Activated naive CD4-positive, alpha-beta T cell treated with anti-CD3 and anti-CD28 coated beads for 36 hours (primary cell): ENCODE measurements around the gene ZFYVE21. TPM values are rescaled to one million over a fixed set of nuclear protein-coding genes. Genes with fewer than 3 reads are reported as not detected.

Experiments
- CTCF ChIA-PET: fragments of 350-600 bp; sonication (Branson Sonifier 250); formaldehyde crosslinking; loops from one replicate; lab custom pipeline; 2021; ENCODE audit warnings: antibody characterized with exemption; lab: Charles Lee
- DNase-seq: peaks from one replicate; pipeline ENCODE4 v3.0.0-alpha.2; 2020
- H3K27ac Mint-ChIP-seq: one replicate; pipeline ENCODE4 v1.8.0; 2021; ENCODE audit warnings: mild to moderate bottlenecking, mixed read lengths
- H3K27me3 Mint-ChIP-seq: one replicate; pipeline ENCODE4 v1.8.0; 2021; ENCODE audit warnings: low read depth, mixed read lengths
- H3K36me3 Mint-ChIP-seq: one replicate; pipeline ENCODE4 v1.8.0; 2021; ENCODE audit warnings: low read depth, mixed read lengths
- H3K4me1 Mint-ChIP-seq: one replicate; pipeline ENCODE4 v1.8.0; 2021; ENCODE audit warnings: low read depth, mixed read lengths
- H3K4me3 Mint-ChIP-seq: one replicate; pipeline ENCODE4 v1.8.0; 2021; ENCODE audit warnings: mild to moderate bottlenecking, moderate library complexity, mixed read lengths
- H3K9me3 Mint-ChIP-seq: one replicate; pipeline ENCODE4 v1.8.0; 2021; ENCODE audit warnings: mixed read lengths
- intact Hi-C: fragments of 100-400 bp; cut with micrococcal nuclease; formaldehyde crosslinking; loops from one replicate; pipeline ENCODE4 v1.15.1; 2023
- total RNA-seq, 2 experiments: library from RNA; stranded (reverse); gene quantifications; one replicate each; pipeline ENCODE4 v1.2.3, GENCODE V29; 2021

The ZFYVE21 gene
- total RNA-seq, 2 experiments from 2014 or later: 9.1 to 10.4 TPM

DNA sequence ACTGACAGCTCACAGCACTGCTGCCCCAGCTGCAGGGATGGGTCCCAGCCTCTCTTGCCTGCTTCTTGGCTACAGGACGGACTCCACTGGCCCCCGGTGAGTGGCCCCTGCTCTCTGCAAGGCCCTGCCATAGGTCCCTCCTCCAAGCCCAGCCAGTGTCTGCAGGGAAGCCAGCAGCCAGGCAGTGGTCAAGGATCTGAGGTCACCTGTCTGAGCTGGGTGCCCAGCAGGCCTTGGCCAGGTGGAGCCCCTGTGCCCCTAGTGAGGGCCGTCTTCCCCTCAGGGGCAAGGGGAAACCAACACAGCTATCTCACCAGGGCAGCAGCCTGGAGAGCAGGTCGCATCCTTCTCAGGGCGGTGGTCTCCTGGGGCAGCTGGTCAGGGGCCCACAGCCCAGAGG, 13.5 kb upstream of the ZFYVE21 start:
- CTCF ChIA-PET: no interaction called here
- Mint-ChIP-seq H3K4me3 (no peak overlapping the region), H3K27me3 (no peaks in the 10 kb centered on the region), H3K27ac (no peak overlapping the region), H3K9me3 (no peaks in the 10 kb centered on the region), H3K36me3 (peaks cover 13% of the 10 kb centered on the region), H3K4me1 (no peaks in the 10 kb centered on the region)
- DNase-seq: no peak
- intact Hi-C loops: loop anchor here (10.0 kb wide), 1 partner anchor 1603 kb away; the partner anchor contains the start of gene BRF1

DNA sequence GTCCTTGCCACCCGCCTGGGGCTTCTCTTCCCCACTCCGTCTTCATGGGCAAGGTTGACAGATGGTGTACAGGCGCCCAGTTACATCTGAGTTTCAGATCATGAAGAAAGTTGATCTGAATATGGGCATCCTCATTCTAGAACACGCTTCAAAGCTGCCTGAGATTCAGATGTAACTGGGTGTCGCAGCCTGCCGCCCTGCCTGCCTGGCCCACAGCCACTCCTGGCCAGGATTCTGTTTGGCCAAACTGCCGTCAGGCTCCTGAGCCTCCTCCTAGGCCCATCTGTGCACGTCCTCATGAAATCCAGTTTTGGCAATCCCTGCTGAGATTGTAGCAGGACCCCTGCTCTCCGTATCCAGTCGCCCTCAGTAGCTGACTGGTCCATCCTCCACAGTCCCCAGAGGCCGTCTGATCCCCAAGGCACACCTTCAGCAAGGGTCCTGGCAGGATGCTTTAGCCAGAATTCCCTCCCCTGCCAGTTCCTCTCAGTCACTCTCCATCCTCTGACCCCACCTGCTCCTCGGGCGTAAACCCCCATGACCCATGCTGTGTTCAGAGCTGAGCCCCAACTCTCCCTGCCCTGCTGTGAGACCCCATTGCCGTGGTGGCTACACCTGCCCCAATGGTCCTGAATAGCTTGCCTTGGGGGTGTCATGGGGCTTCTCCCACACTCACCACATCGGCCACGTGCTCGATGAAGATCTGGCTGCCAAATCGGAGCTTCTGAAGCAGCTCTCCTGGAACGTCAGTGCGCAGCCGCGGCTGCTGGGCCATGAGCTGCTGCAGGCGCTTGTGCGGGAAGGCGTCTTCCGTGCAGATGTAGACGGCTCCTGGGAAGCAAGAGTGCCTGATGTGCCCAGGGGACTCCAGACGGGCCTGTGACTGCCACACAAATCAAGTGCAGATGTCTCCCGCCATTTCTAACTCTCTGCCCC, 12.8 kb upstream of the ZFYVE21 start:
- H3K36me3 Mint-ChIP-seq: peaks cover 13% of the 10 kb centered on the region
- intact Hi-C loops: loop anchor here (10.0 kb wide), 1 partner anchor 1602 kb away; the partner anchor contains the start of gene BRF1
- CTCF ChIA-PET: no interaction called here
- no peaks in the 10 kb centered on the region for H3K9me3 Mint-ChIP-seq
- H3K4me3 Mint-ChIP-seq: no peak overlapping the region
- no peaks in the 10 kb centered on the region for H3K4me1 Mint-ChIP-seq
- no peak for DNase-seq
- H3K27ac Mint-ChIP-seq: peak overlapping the region; percentile 65
- no peaks in the 10 kb centered on the region for H3K27me3 Mint-ChIP-seq

DNA sequence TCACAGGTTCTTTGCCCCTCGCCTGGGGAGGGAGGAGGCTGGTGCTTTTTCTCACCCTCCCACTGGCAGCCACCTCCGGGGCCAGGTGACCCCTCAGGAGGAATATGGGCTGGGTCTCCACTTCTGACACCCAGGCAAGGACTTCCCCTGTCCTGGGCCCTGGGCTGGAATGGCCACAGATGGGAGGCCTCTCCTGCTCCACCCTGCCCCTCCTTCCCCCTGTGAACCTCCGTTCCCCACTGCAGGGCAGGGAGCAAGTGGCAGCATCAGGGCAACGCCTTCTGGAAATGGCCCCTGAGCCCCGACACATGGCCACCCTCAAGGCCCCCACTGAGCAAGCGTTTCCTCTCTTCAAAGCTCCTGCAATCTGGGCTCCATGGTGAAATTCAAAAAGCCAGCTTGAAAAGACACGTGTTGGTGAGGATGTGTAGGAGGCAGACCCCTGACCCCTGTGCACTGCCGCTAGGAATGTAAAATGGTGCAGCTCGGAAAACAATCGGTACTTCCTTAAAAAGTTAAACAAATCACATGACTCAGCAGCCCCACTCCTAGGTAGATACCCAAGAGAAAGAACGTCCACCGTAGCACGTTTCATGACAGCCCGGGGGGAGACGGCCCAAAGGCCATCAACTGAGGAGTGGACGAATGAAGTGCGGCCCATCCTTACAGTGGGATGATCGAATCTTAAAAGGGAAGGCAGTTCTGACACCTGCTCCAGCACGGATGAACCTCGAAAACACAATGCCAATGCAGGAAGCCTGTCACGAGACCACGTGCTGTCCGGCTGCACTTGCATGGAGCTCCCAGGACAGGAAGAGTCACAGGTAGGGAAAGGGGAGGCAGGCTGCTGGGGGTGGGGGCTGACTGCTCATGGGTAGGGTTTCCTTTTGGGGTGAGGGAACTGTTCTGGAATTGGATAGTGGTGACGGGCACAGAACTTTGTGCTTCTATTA, 11.9 kb upstream of the ZFYVE21 start:
- H3K4me3 Mint-ChIP-seq: no peak overlapping the region
- intact Hi-C loops: loop anchor here (10.0 kb wide), 1 partner anchor 1601 kb away; the partner anchor contains the start of gene BRF1
- no peaks in the 10 kb centered on the region for H3K9me3 Mint-ChIP-seq
- CTCF ChIA-PET: no interaction called here
- H3K27ac Mint-ChIP-seq: peak overlapping the region; percentile 65
- no peak for DNase-seq
- H3K36me3 Mint-ChIP-seq: peaks cover 17% of the 10 kb centered on the region
- H3K27me3 Mint-ChIP-seq: no peaks in the 10 kb centered on the region
- no peaks in the 10 kb centered on the region for H3K4me1 Mint-ChIP-seq

DNA sequence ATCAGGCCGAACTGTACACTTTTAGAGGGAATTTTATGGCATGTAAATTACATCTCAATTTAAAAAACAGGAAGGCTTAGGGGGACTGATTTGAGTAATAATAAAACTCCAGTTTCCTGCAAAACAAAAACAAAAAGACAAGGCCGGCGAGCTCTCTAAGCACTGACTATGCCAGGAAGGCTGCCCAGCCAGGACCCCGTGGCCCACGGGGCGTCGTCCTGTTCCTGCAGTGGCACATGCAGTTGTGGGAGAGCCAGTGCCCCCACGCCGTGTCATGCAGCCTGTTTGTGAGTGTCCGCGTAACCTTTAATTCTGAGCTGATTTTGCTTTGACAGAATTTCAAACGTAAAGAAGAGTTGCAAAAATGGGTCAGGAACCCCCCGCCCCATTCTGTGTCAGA, 10.9 kb upstream of the ZFYVE21 start:
- Mint-ChIP-seq H3K36me3 (peaks cover 17% of the 10 kb centered on the region), H3K27me3 (no peaks in the 10 kb centered on the region), H3K27ac (peak overlapping the region; percentile 58), H3K4me3 (no peak overlapping the region), H3K4me1 (no peaks in the 10 kb centered on the region), H3K9me3 (no peaks in the 10 kb centered on the region)
- intact Hi-C loops: loop anchor here (10.0 kb wide), 1 partner anchor 1600 kb away; the partner anchor contains the start of gene BRF1
- CTCF ChIA-PET: no interaction called here
- DNase-seq: no peak

DNA sequence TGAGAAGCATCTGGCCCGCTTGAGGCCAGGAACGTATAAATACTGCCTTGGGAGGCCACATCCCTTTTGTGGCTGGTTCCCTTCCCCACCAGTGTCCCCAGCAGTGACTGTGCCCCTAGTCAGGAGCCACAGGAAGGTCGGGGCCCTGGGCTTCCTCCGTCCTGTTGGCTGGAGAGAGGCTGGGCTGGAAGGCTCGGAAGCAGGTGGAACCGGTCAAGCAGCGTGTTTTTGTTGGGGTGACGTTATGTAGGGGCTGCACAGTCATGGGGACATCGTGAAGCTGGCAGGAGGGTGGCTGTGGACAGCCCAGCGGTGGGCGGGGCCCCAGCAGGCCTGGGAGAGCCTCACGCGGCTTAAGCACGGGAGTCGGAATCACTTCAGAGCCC, 10.5 kb upstream of the ZFYVE21 start:
- H3K27me3 Mint-ChIP-seq: no peaks in the 10 kb centered on the region
- intact Hi-C loops: loop anchor here (10.0 kb wide), 1 partner anchor 1600 kb away; the partner anchor contains the start of gene BRF1
- no peak for DNase-seq
- CTCF ChIA-PET: no interaction called here
- no peaks in the 10 kb centered on the region for H3K4me1 Mint-ChIP-seq
- no peaks in the 10 kb centered on the region for H3K9me3 Mint-ChIP-seq
- peaks cover 17% of the 10 kb centered on the region for H3K36me3 Mint-ChIP-seq
- H3K27ac Mint-ChIP-seq: peak overlapping the region; percentile 58
- H3K4me3 Mint-ChIP-seq: no peak overlapping the region

DNA sequence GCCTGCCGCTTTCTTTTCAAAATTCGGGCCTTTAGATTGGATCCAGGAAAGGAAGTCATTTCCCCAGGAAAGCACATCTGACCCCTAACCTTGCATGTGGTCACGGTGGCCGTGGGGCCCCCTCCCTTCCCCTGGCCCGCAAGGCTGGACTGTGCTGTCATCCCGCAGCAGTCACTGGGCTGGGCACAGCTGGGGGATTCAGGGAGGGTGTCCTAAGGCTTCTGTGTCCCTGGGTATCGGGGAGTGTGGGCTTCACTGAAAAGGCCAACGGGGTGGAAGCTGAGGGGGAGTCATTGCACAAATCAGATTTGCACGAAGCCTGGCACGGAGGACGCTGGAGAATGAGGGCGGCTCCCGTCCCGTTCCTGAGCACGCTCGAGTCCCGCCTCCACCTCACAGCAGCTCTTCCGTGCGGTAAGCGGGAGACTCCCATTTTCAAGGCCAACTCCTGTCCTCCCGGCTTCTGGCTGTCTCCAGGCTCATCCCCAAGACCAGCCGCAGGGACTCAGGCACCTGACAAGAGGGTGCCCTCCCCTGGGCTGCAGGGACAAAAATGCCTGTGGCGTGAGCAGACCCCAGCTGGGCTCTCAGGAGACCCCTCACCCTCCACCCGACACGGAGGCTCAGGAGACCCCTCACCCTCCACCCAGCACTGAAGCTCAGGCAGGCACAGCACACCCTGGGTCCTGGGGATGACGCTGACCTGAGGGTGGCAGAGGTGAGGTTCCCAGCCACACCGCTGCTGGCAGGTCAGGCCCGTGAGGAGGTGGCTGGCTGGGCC, 9.9 kb upstream of the ZFYVE21 start:
- Mint-ChIP-seq H3K36me3 (peaks cover 17% of the 10 kb centered on the region), H3K4me3 (no peak overlapping the region), H3K27ac (no peak overlapping the region), H3K9me3 (no peaks in the 10 kb centered on the region), H3K27me3 (no peaks in the 10 kb centered on the region), H3K4me1 (peaks cover under 1% of the 10 kb centered on the region)
- intact Hi-C loops: loop anchor here (10.0 kb wide), 1 partner anchor 1599 kb away; the partner anchor contains the start of gene BRF1
- CTCF ChIA-PET: no interaction called here
- no peak for DNase-seq

DNA sequence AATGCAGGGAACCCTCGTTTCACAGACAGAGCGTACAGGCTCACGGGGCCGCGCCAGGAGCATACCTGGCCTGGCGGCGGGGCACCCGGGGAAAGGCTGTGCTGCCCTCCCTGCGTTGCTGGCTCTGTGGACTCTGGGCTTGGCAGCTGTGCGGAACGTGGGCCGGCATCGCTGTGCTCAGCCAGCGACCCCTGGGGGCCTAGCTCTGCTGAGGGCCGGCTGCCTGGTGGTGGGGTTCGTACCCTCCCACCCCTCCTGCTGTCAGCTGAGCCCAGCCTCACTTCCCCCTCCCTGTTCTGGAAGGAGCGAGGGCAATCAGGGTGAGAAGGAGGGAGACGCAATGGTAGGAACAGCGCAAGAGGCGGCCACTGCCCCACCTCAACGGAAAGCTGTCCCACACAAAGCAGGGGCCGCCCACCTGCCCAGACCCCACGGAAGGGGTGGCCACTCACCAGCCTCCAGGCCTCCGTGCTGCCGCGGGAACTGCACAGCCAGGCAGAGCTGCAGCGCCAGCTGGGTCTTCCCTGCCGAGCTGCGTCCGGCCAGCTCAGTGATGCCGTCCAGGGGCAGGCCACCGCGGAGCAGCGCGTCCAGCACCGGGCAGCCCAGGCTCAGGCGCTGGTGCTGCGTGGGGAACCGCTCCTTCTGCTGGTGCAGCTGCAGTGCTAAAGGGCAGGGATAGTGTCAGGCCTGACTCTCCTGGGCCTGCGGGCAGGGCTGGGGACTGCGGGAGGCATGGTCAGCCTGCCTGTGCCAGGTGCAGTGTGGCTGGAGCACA, 8.9 kb upstream of the ZFYVE21 start:
- H3K27me3 Mint-ChIP-seq: no peaks in the 10 kb centered on the region
- DNase-seq: no peak
- H3K4me3 Mint-ChIP-seq: no peak overlapping the region
- CTCF ChIA-PET: no interaction called here
- H3K4me1 Mint-ChIP-seq: peaks cover 4% of the 10 kb centered on the region
- intact Hi-C loops: loop anchor here (10.0 kb wide), 1 partner anchor 1598 kb away; the partner anchor contains the start of gene BRF1
- H3K27ac Mint-ChIP-seq: no peak overlapping the region
- peaks cover 21% of the 10 kb centered on the region for H3K36me3 Mint-ChIP-seq
- H3K9me3 Mint-ChIP-seq: no peaks in the 10 kb centered on the region

DNA sequence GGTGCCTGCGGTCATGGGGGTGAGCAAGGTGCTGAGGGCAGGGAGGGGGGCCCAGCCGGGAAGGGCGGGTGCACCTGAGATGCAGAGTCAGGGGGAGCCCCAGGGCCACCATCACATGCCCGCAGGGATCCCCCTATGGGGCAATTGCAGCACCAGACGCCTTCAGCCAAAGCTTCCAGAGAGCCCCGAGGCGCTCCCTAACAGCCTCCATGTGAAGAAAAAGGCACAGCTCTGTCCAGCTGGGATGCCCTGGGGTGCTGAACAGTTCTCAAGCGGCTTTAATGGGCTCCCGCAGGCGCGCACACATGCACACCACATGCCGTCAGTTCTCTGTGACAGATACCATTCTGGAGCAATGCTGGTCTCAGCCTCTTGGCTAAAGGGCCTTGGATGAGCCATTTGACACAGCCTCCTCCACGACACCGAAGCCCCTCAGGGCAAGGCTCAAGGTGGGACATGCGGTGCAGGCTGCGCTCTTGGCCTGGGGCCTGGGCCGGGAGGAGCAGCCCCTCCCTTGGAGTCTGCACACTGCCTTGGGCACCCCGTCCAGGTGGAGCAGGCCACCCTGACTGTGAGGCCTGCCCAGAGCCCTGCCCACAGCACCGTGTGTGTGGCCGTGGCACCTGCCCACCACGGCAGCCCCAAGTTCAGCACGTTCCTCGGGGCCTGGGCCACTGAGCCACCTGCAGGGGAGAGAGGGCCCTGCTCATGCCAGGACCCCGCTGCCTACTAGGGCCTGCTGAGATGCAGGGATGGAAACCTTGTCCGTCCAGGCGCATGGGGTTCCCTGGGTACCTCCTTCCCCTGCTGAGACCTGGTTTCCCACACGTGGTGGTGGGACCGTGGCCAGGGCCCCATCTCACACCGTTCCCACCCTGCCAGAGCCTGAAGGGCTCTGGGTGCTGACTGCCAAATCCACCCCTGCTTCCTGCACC, 8.0 kb upstream of the ZFYVE21 start:
- Mint-ChIP-seq H3K4me3 (no peak overlapping the region), H3K27ac (no peak overlapping the region), H3K9me3 (no peaks in the 10 kb centered on the region), H3K36me3 (peaks cover 17% of the 10 kb centered on the region), H3K4me1 (peaks cover 7% of the 10 kb centered on the region), H3K27me3 (no peaks in the 10 kb centered on the region)
- CTCF ChIA-PET: no interaction called here
- intact Hi-C loops: loop anchor here (10.0 kb wide), 1 partner anchor 1597 kb away; the partner anchor contains the start of gene BRF1
- no peak for DNase-seq

DNA sequence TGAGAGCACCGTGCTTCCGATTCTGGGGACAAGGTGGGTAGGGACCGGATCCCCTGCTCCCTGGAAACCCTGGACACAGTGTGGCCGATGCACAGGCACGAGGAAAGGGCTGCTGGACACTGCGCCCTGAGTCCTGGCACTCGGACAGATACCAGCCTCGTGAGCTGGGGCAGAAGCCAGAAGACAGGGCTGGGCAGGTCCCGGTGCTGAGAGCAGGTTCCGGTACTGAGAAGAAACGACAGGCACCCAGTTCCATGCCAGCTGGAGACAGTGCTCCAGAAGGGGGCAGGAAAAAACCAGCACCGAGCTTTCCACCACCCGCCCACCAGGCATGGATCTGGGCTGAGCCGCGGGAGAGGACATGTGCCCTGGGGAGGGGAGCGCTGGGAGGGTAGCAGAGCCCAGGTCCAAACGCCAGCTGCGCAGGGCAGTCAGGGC, 6.8 kb upstream of the ZFYVE21 start:
- no peaks in the 10 kb centered on the region for H3K27me3 Mint-ChIP-seq
- peaks cover 21% of the 10 kb centered on the region for H3K36me3 Mint-ChIP-seq
- DNase-seq: no peak
- intact Hi-C loops: loop anchor here (10.0 kb wide), 1 partner anchor 1596 kb away; the partner anchor contains the start of gene BRF1
- CTCF ChIA-PET: no interaction called here
- no peaks in the 10 kb centered on the region for H3K9me3 Mint-ChIP-seq
- no peak overlapping the region for H3K27ac Mint-ChIP-seq
- peaks cover 17% of the 10 kb centered on the region for H3K4me1 Mint-ChIP-seq
- H3K4me3 Mint-ChIP-seq: no peak overlapping the region

DNA sequence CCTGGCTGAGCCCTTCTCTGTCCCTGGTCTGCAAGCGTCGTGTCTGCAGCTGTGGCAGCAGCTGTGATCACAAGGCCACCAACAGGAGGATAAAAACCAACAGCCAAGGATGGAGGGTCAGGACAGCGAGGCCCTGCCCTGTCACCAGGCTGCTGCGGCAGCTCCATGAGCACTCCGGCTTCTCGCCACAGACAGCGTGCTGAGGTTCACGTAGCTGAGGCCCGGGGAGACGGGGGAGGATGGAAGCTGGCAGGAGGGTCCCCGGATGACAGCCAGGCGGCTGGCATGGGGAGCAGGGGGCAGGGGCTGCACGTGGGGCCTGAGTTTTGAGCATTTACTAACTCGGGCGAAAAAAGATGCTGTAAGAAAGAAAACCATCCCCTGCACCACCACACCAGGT, 5.8 kb upstream of the ZFYVE21 start:
- H3K9me3 Mint-ChIP-seq: no peaks in the 10 kb centered on the region
- no peak overlapping the region for H3K4me3 Mint-ChIP-seq
- H3K4me1 Mint-ChIP-seq: peaks cover 22% of the 10 kb centered on the region
- peaks cover 24% of the 10 kb centered on the region for H3K36me3 Mint-ChIP-seq
- H3K27me3 Mint-ChIP-seq: no peaks in the 10 kb centered on the region
- intact Hi-C loops: loop anchor here (10.0 kb wide), 1 partner anchor 1595 kb away; the partner anchor contains the start of gene BRF1
- DNase-seq: no peak
- CTCF ChIA-PET: interaction anchor here (0.6 kb wide), 1 partner anchor 145 kb away, joined by 3 read pairs; no protein-coding TSS in a partner anchor
- H3K27ac Mint-ChIP-seq: no peak overlapping the region
